NCI-H446 treated with DMSO at 0.1 percent for 48 hours (cell line): ENCODE data around the gene LDB3.

Experiments
- DNase-seq: peaks from one replicate; lab custom pipeline; 2025; lab: John Stamatoyannopoulos, UW

The LDB3 gene

GRCh38 chr10:86665218-86665607 is 3.1 kb upstream of the LDB3 start:
- no peak for DNase-seq

GRCh38 chr10:86665868-86666267 is 2.4 kb upstream of the LDB3 start:
- no peak for DNase-seq

- no peak for DNase-seq
Observed at GRCh38 chr10:86666538-86666937, 1.8 kb upstream of the LDB3 start.

- DNase-seq, result peak; percentile 12
Observed at GRCh38 chr10:86667421-86668181, 710 bp upstream of the LDB3 start.

- DNase-seq, result no peak
Observed at GRCh38 chr10:86670290-86670811, 2.0 kb downstream of the LDB3 start.

GRCh38 chr10:86670876-86671275 is 2.6 kb downstream of the LDB3 start:
- DNase-seq, result no peak

- no peak for DNase-seq
Observed at GRCh38 chr10:86671419-86671818, 3.1 kb downstream of the LDB3 start.

- no peak for DNase-seq
Observed at GRCh38 chr10:86671985-86672710, 3.8 kb downstream of the LDB3 start.

GRCh38 chr10:86673216-86673826 is 5.0 kb downstream of the LDB3 start:
- DNase-seq, result no peak

GRCh38 chr10:86673827-86674581 is 5.7 kb downstream of the LDB3 start:
- peak; percentile 19 for DNase-seq

GRCh38 chr10:86674912-86675311 is 6.6 kb downstream of the LDB3 start:
- DNase-seq, result no peak

- DNase-seq, result no peak
Observed at GRCh38 chr10:86677374-86677773, 9.1 kb downstream of the LDB3 start.

GRCh38 chr10:86678999-86679792 is 10.9 kb downstream of the LDB3 start:
- DNase-seq, result no peak

- DNase-seq, result no peak
Observed at GRCh38 chr10:86681047-86681446, 12.7 kb downstream of the LDB3 start.

- no peak for DNase-seq
Observed at GRCh38 chr10:86681722-86682386, 13.5 kb downstream of the LDB3 start.

- DNase-seq, result no peak
Observed at GRCh38 chr10:86682675-86683074, 14.4 kb downstream of the LDB3 start.

- DNase-seq, result peak; percentile 0
Observed at GRCh38 chr10:86684331-86685097, 16.2 kb downstream of the LDB3 start.

- DNase-seq, result no peak
Observed at GRCh38 chr10:86685416-86685815, 17.1 kb downstream of the LDB3 start.

- DNase-seq, result no peak
Observed at GRCh38 chr10:86685893-86686632, 17.8 kb downstream of the LDB3 start.
